ENCODE measurements around the gene IRX4. TPM values are rescaled to one million over a fixed set of nuclear protein-coding genes. Genes with fewer than 3 reads are reported as not detected.
A peak's percentile ranks its signal among the peaks of the same experiment; 100 is the strongest.

IRX4 gene
- polyA plus RNA-seq, 1 of the 3 experiments (the other 2 are of a cell fraction): not detected

DNA sequence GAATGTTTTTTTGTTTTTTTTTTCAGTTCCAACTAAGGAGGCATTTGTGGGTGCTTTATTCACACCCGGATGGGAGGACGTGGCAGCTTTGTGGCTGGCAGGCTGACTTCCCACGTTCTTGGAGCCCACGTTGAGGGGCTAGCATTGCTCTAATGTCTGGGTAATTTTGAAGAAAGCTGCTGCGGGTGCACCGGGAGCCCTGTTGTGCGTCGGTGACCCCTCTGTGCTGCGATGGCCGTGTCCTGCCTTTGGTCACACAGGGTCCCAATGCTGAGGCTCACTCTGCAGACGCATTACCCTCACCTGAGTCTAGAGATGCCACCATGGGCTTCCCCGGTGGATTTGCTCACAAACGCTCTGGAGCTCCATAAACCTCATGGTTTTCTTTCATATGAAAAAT lies 47.3 kb downstream of the IRX4 start:
- no peak overlapping the region for H3K27ac ChIP-seq (ENCODE audit: low read depth in 2 of 2, low read length in 1 of 2)
- 26% methylated on average over 13 of the region's 13 CpGs for WGBS (ENCODE audit: low lambda C conversion rate)
- no peaks in the 10 kb centered on the region for H3K36me3 ChIP-seq (replicated peaks in 1 of 2; ENCODE audit: control insufficient read depth in 1 of 2, insufficient read depth in 2 of 2, low read length in 1 of 2)
- H4K20me1 ChIP-seq (ENCODE audit: insufficient read depth): no peaks in the 10 kb centered on the region
- H3K79me2 ChIP-seq (ENCODE audit: insufficient read depth): no peaks in the 10 kb centered on the region
- CTCF ChIA-PET: no interaction called here
- TF ChIP-seq CHD2 (IDR thresholded peaks at IDR 0.05; ENCODE audit: low read length, partially characterized antibody) (no peak), RCOR1 (IDR thresholded peaks at IDR 0.05; ENCODE audit: low read length) (no peak), SIN3A (IDR thresholded peaks at IDR 0.05; ENCODE audit: borderline replicate concordance, low read depth, low read length) (no peak), EP300 (IDR thresholded peaks at IDR 0.05; ENCODE audit: borderline replicate concordance in 1 of 2, low read depth in 1 of 2, low read length in 1 of 2) (no peak), TCF12 (IDR thresholded peaks at IDR 0.05) (no peak), MEF2A (IDR thresholded peaks at IDR 0.05; ENCODE audit: borderline replicate concordance, low read depth) (no peak), FOSL2 (IDR thresholded peaks at IDR 0.05; ENCODE audit: borderline replicate concordance, low read depth) (no peak), GATA2 (CRISPR knock-in tag; IDR thresholded peaks at IDR 0.05) (no peak), PBX3 (IDR thresholded peaks at IDR 0.05) (no peak), RXRA (IDR thresholded peaks at IDR 0.05; ENCODE audit: borderline replicate concordance, low read depth) (no peak), ELF1 (IDR thresholded peaks at IDR 0.05) (no peak)
- no peak overlapping the region for H3K9ac ChIP-seq
- no peaks in the 10 kb centered on the region for H3F3A ChIP-seq (replicated peaks; ENCODE audit: insufficient read depth)
- no peaks in the 10 kb centered on the region for H3K4me1 ChIP-seq (ENCODE audit: control insufficient read depth in 1 of 2, insufficient read depth in 2 of 2, low read depth in 1 of 2, low read length in 1 of 2)
- no peak overlapping the region for H3K4me3 ChIP-seq (ENCODE audit: low read depth in 2 of 2, low read length in 1 of 2)
- no peaks in the 10 kb centered on the region for H3K9me2 ChIP-seq
- H3K27me3 ChIP-seq (ENCODE audit: insufficient read depth): peaks cover 88% of the 10 kb centered on the region
- POLR2A ChIA-PET: no interaction called here
- no peak overlapping the region for H2AFZ ChIP-seq (ENCODE audit: low read depth)
- peak; percentile 15 for DNase-seq
- no peaks in the 10 kb centered on the region for H3K9me3 ChIP-seq
- no peak overlapping the region for H3K4me2 ChIP-seq

- Histone ChIP-seq H2AFZ (ENCODE audit: low read depth) (no peak overlapping the region), H3K9me2 (no peaks in the 10 kb centered on the region), H3K9me3 (no peaks in the 10 kb centered on the region), H3K27ac (ENCODE audit: low read depth in 2 of 2, low read length in 1 of 2) (no peak overlapping the region), H3K4me1 (ENCODE audit: control insufficient read depth in 1 of 2, insufficient read depth in 2 of 2, low read depth in 1 of 2, low read length in 1 of 2) (no peaks in the 10 kb centered on the region), H3F3A (replicated peaks; ENCODE audit: insufficient read depth) (no peaks in the 10 kb centered on the region), H3K4me3 (ENCODE audit: low read depth in 2 of 2, low read length in 1 of 2) (no peak overlapping the region), H3K9ac (no peak overlapping the region), H3K79me2 (ENCODE audit: insufficient read depth) (no peaks in the 10 kb centered on the region), H3K4me2 (no peak overlapping the region), H4K20me1 (ENCODE audit: insufficient read depth) (no peaks in the 10 kb centered on the region), H3K27me3 (ENCODE audit: insufficient read depth) (peaks cover 83% of the 10 kb centered on the region), H3K36me3 (replicated peaks in 1 of 2; ENCODE audit: control insufficient read depth in 1 of 2, insufficient read depth in 2 of 2, low read length in 1 of 2) (no peaks in the 10 kb centered on the region)
- POLR2A ChIA-PET: no interaction called here
- peak; percentile 29 for DNase-seq
- CTCF ChIA-PET: no interaction called here
- 8% methylated on average over 16 of the region's 21 CpGs for WGBS (ENCODE audit: low lambda C conversion rate)
- no peak for TF ChIP-seq YY1 (IDR thresholded peaks at IDR 0.05; ENCODE audit: low read depth)
- no peak for TF ChIP-seq FOXM1 (IDR thresholded peaks at IDR 0.05; ENCODE audit: low read depth)
- no peak for TF ChIP-seq NFIC (IDR thresholded peaks at IDR 0.05; ENCODE audit: borderline replicate concordance)
- no peak for TF ChIP-seq SMC3 (IDR thresholded peaks at IDR 0.05; ENCODE audit: low read depth, low read length)
- TF ChIP-seq, protein P1, sequence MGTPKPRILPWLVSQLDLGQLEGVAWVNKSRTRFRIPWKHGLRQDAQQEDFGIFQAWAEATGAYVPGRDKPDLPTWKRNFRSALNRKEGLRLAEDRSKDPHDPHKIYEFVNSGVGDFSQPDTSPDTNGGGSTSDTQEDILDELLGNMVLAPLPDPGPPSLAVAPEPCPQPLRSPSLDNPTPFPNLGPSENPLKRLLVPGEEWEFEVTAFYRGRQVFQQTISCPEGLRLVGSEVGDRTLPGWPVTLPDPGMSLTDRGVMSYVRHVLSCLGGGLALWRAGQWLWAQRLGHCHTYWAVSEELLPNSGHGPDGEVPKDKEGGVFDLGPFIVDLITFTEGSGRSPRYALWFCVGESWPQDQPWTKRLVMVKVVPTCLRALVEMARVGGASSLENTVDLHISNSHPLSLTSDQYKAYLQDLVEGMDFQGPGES (IDR thresholded peaks at IDR 0.05; ENCODE audit: low read depth, low read length): no peak
- no peak for TF ChIP-seq FOXJ3 (CRISPR knock-in tag; IDR thresholded peaks at IDR 0.05)
- no peak for TF ChIP-seq EP300 (IDR thresholded peaks at IDR 0.05; ENCODE audit: borderline replicate concordance in 1 of 2, low read depth in 1 of 2, low read length in 1 of 2)
- no peak for TF ChIP-seq USF1 (IDR thresholded peaks at IDR 0.05; ENCODE audit: borderline replicate concordance, low read depth)
- no peak for TF ChIP-seq MEF2A (IDR thresholded peaks at IDR 0.05; ENCODE audit: borderline replicate concordance, low read depth)
- no peak for TF ChIP-seq TAF1 (IDR thresholded peaks at IDR 0.05; ENCODE audit: borderline replicate concordance, low read depth, low read length)
- TF ChIP-seq CTCF (IDR thresholded peaks at IDR 0.05): no peak
- TF ChIP-seq USF2 (IDR thresholded peaks at IDR 0.05; ENCODE audit: borderline replicate concordance, low read depth, low read length): no peak
Measured at GRCh38 chr5:1834721-1835429, 47.9 kb downstream of the IRX4 start.

All from SK-N-SH (cell line).